Thyroid gland (tissue), 4 donors: ENCODE results near the gene TPD52L1.

Source experiments
- CTCF ChIP-seq, 6 experiments: fragments of 200-600 bp in 3 of 6; fragments of 450-650 bp in 3 of 6; sonication (generic) in 3 of 6; IDR thresholded peaks; one replicate each; pipeline ENCODE4 v1.5.1; 2016 to 2019; ENCODE audit warnings: antibody characterized with exemption in 6 of 6, mild to moderate bottlenecking in 2 of 6, inconsistent platforms in 1 of 6, moderate library complexity in 1 of 6
- POLR2A ChIP-seq, 2 donors: fragments of 450-650 bp; IDR thresholded peaks; one replicate each; pipeline ENCODE4 v1.6.1; 2017; ENCODE audit warnings: antibody characterized with exemption in 2 of 2, mild to moderate bottlenecking in 2 of 2, moderate library complexity in 1 of 2

- TF ChIP-seq CTCF (IDR thresholded peaks at IDR 0.05) (no peak), POLR2A (IDR thresholded peaks at IDR 0.05) (no peak)
These were observed 73.7 kb downstream of the TPD52L1 start for GRCh38 chr6:125227244-125227643.
